HepG2 (cell line): ENCODE data around the gene SLC6A12. TPM values are rescaled to one million over a fixed set of nuclear protein-coding genes. Genes with fewer than 3 reads are reported as not detected.
A peak's percentile ranks its signal among the peaks of the same experiment; 100 is the strongest.

Experiments used
- AFF4 ChIP-seq: sonication (generic); formaldehyde crosslinking; IDR thresholded peaks from 2 replicates; pipeline ENCODE4 v1.4.0; 2020; ENCODE audit warnings: missing genetic modification reagents
- AGO1 ChIP-seq: fragments of 200-400 bp; formaldehyde crosslinking; IDR thresholded peaks from 2 replicates; pipeline ENCODE4 v1.6.1; 2017; ENCODE audit warnings: mild to moderate bottlenecking, low read depth, low read length, moderate library complexity; ENCODE audit not compliant: poor library complexity, severe bottlenecking
- ATRX ChIP-seq: sonication (generic); formaldehyde crosslinking; IDR thresholded peaks from 2 replicates; pipeline ENCODE4 v1.4.0; 2020; ENCODE audit warnings: missing genetic modification reagents, borderline replicate concordance
- FOXP1 ChIP-seq, 2 experiments: fragments of 450-650 bp in 1 of 2; IDR thresholded peaks; 2 replicates each; pipeline ENCODE4 v1.6.1; 2017 to 2018; ENCODE audit warnings: antibody characterized with exemption in 1 of 2
- HDAC2 ChIP-seq: sonication (generic); formaldehyde crosslinking; IDR thresholded peaks from 2 replicates; pipeline ENCODE4 v1.4.0; 2020; ENCODE audit warnings: missing genetic modification reagents
- HNF4A ChIP-seq: sonication (generic); formaldehyde crosslinking; IDR thresholded peaks from 2 replicates; pipeline ENCODE4 v1.4.0; 2020; ENCODE audit warnings: missing genetic modification reagents
- HOXA9 ChIP-seq: sonication (generic); formaldehyde crosslinking; IDR thresholded peaks from 2 replicates; pipeline ENCODE4 v1.8.1; 2022; ENCODE audit warnings: missing genetic modification reagents, mild to moderate bottlenecking, moderate library complexity, borderline replicate concordance
- MEIS1 ChIP-seq: sonication (generic); formaldehyde crosslinking; IDR thresholded peaks from 2 replicates; pipeline ENCODE4 v1.9.0; 2021; ENCODE audit warnings: mild to moderate bottlenecking, missing genetic modification reagents, moderate library complexity, borderline replicate concordance
- MIXL1 ChIP-seq: IDR thresholded peaks from 2 replicates; pipeline ENCODE4 v1.6.1; 2016
- MLX ChIP-seq: IDR thresholded peaks from 2 replicates; pipeline ENCODE4 v1.6.1; 2016
- PITX1 ChIP-seq: sonication (generic); formaldehyde crosslinking; IDR thresholded peaks from 2 replicates; pipeline ENCODE4 v1.5.1; 2020; ENCODE audit warnings: mild to moderate bottlenecking, missing genetic modification reagents
- PPARG ChIP-seq: conservative IDR thresholded peaks from 2 replicates; pipeline ENCODE4 v1.6.1; 2016; ENCODE audit warnings: missing biosample characterization, missing genetic modification reagents
- RFXAP ChIP-seq: sonication (generic); formaldehyde crosslinking; IDR thresholded peaks from 2 replicates; pipeline ENCODE4 v1.4.0; 2020; ENCODE audit warnings: missing genetic modification reagents, borderline replicate concordance
- SAP130 ChIP-seq: IDR thresholded peaks from 2 replicates; pipeline ENCODE4 v1.6.1; 2016; ENCODE audit warnings: low read depth
- SNRNP70 ChIP-seq: fragments of 200-400 bp; formaldehyde crosslinking; IDR thresholded peaks from 2 replicates; pipeline ENCODE4 v1.6.1; 2017; ENCODE audit warnings: mild to moderate bottlenecking, low read depth, low read length, moderate library complexity
- TBX3 ChIP-seq: fragments of 450-650 bp; IDR thresholded peaks from 2 replicates; pipeline ENCODE4 v1.6.1; 2017; ENCODE audit warnings: antibody characterized with exemption, mild to moderate bottlenecking, inconsistent platforms, borderline replicate concordance
- THYN1 ChIP-seq: sonication (generic); formaldehyde crosslinking; IDR thresholded peaks from 2 replicates; pipeline ENCODE4 v1.8.1; 2023; ENCODE audit warnings: low read depth, mild to moderate bottlenecking, moderate library complexity, missing genetic modification reagents, borderline replicate concordance
- ZMYM2 ChIP-seq: sonication (generic); formaldehyde crosslinking; IDR thresholded peaks from 2 replicates; pipeline ENCODE4 v1.8.0; 2022; ENCODE audit warnings: mild to moderate bottlenecking, missing genetic modification reagents
- ZNF124 ChIP-seq: sonication (generic); formaldehyde crosslinking; IDR thresholded peaks from 2 replicates; pipeline ENCODE4 v1.4.0; 2020; ENCODE audit warnings: missing genetic modification reagents
- ZNF20 ChIP-seq: sonication (generic); formaldehyde crosslinking; IDR thresholded peaks from 2 replicates; pipeline ENCODE4 v1.4.0; 2020; ENCODE audit warnings: mild to moderate bottlenecking, moderate library complexity, missing genetic modification reagents
- ZNF441 ChIP-seq: sonication (generic); formaldehyde crosslinking; IDR thresholded peaks from 2 replicates; pipeline ENCODE4 v1.7.0; 2021; ENCODE audit warnings: missing genetic modification reagents, borderline replicate concordance
- ZNF652 ChIP-seq: IDR thresholded peaks from 2 replicates; pipeline ENCODE4 v1.6.1; 2016; ENCODE audit warnings: low read depth, borderline replicate concordance
- ZNF883 ChIP-seq: sonication (generic); formaldehyde crosslinking; IDR thresholded peaks from 2 replicates; pipeline ENCODE4 v1.5.1; 2020; ENCODE audit warnings: mild to moderate bottlenecking, missing genetic modification reagents; ENCODE audit errors: not compliant biosample characterization
- polyA plus RNA-seq, 8 experiments: library from polyadenylated mRNA; depleted of rRNA in 3 of 8; stranded (reverse) in 7 of 8; unstranded in 1 of 8; fragments of >200 nt; fragmentation: Illumina TruSeq in 4 of 8; extraction: Trizol in 4 of 8; gene quantifications; 2 replicates each; pipeline versions ENCODE4 v1.2.1 to v1.2.3, GENCODE V29; 2011 to 2016; ENCODE audit warnings: low read depth in 4 of 8, missing spikeins in 1 of 8, mixed read lengths in 1 of 8; ENCODE audit not compliant: insufficient read depth in 1 of 8
- total RNA-seq, 5 experiments: library from RNA; depleted of rRNA; stranded (reverse); fragments of >200 nt; fragmentation: Illumina TruSeq; extraction: Trizol; gene quantifications; 2 replicates each; pipeline ENCODE4 v1.2.3, GENCODE V29; 2016; ENCODE audit warnings: low read depth in 1 of 5
- TF ChIP-seq, protein P1 (sequence below): sonication (generic); formaldehyde crosslinking; IDR thresholded peaks from 2 replicates; pipeline ENCODE4 v1.4.0; 2020; ENCODE audit warnings: low read depth, mild to moderate bottlenecking, missing genetic modification reagents
- TF ChIP-seq, protein P2 (sequence below): sonication (generic); formaldehyde crosslinking; IDR thresholded peaks from 2 replicates; pipeline ENCODE4 v1.8.1; 2022; ENCODE audit warnings: mild to moderate bottlenecking, missing genetic modification reagents

SLC6A12 gene
- total and polyA plus RNA-seq, 2 of the 13 experiments (the other 11 are each of a cell fraction or from before 2014, with no cell fraction given), result 3.7 to 18.8 TPM

DNA sequence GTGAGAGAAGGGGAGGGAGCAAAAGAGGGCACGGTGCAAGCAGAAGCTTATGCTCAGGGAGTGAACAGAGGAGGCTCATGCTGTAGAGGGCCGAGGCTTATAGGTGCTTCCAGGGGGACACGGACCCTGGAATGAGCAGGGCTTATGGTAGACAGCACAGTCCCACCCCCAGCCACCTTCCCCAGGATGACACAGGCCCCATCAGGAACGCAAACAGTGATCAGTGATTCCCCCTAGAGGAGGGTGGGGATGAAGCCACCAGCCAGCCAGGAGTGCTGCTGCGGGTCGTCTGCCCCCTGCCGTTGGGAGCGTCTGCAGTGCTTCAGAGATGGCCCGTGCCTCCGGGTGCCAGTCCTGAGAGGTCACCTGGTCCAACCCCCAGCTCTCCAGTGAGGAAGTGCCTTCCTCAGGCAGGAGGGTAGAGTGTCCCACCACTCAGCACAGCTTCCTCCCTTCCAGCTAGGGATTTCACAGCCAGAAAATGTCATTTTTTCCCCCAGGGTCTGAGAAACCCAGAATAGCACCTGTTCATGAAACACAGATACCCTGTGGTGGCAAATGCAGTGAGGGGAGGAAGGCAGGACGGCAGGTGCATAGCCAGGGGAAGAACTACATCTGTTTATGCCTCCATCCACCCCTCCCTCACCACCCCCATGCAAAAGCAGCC lies 60.7 kb downstream of the SLC6A12 start (continued):
- no peak for TF ChIP-seq AFF4 (CRISPR knock-in tag)
- no peak for TF ChIP-seq TBX3
- peak; percentile 57; the same call in 1 of the 2 replicates for TF ChIP-seq RFXAP (CRISPR knock-in tag)
- no peak for TF ChIP-seq SNRNP70
- peak; percentile 41 for TF ChIP-seq ZNF883
- no peak for TF ChIP-seq ZNF441 (CRISPR knock-in tag)
- no peak for TF ChIP-seq ZNF20 (CRISPR knock-in tag)
- TF ChIP-seq ZNF124 (CRISPR knock-in tag), result no peak
- no peak for TF ChIP-seq THYN1 (CRISPR knock-in tag)
- no peak for TF ChIP-seq HOXA9 (CRISPR knock-in tag)
- peak; percentile 36; the same call in 1 of the 2 replicates for TF ChIP-seq SAP130 (CRISPR knock-in tag)
- TF ChIP-seq ZMYM2 (CRISPR knock-in tag), result no peak
- TF ChIP-seq FOXP1 (IDR thresholded peaks at IDR 0.05), result no peak
- TF ChIP-seq FOXP1 (CRISPR knock-in tag; IDR thresholded peaks at IDR 0.05), result no peak
- TF ChIP-seq MIXL1 (CRISPR knock-in tag), result 0 out of 2 replicates have a peak, but pooled peaks have one; percentile 41
- TF ChIP-seq AGO1, result no peak
- no peak for TF ChIP-seq ZNF652 (CRISPR knock-in tag)
- no peak for TF ChIP-seq MLX (CRISPR knock-in tag)
- no peak for TF ChIP-seq PPARG (CRISPR knock-in tag)
- no peak for TF ChIP-seq ATRX
- TF ChIP-seq HNF4A, result peak; percentile 41
- TF ChIP-seq, protein P1, sequence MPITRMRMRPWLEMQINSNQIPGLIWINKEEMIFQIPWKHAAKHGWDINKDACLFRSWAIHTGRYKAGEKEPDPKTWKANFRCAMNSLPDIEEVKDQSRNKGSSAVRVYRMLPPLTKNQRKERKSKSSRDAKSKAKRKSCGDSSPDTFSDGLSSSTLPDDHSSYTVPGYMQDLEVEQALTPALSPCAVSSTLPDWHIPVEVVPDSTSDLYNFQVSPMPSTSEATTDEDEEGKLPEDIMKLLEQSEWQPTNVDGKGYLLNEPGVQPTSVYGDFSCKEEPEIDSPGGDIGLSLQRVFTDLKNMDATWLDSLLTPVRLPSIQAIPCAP (CRISPR knock-in tag), result no peak
- no peak; the same call in 1 of the 2 replicates for TF ChIP-seq PITX1 (CRISPR knock-in tag)
- 0 out of 2 replicates have a peak, but pooled peaks have one; percentile 40 for TF ChIP-seq HDAC2 (CRISPR knock-in tag)
- TF ChIP-seq, protein P2, sequence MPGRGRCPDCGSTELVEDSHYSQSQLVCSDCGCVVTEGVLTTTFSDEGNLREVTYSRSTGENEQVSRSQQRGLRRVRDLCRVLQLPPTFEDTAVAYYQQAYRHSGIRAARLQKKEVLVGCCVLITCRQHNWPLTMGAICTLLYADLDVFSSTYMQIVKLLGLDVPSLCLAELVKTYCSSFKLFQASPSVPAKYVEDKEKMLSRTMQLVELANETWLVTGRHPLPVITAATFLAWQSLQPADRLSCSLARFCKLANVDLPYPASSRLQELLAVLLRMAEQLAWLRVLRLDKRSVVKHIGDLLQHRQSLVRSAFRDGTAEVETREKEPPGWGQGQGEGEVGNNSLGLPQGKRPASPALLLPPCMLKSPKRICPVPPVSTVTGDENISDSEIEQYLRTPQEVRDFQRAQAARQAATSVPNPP (CRISPR knock-in tag), result no peak
- TF ChIP-seq MEIS1 (CRISPR knock-in tag), result no peak
